Cardiac fibroblast (primary cell): ENCODE measurements around the gene DCN.
"Not testable (repeated sequence)": the region's sequence is repeated elsewhere in the genome, so short reads cannot be mapped to it uniquely, and the experiment has no call there.

Experiments used
- DNase-seq, 2 donors: peaks; one replicate each; pipeline versions ENCODE4 v3.0.0 to v3.0.0-alpha.2; 2010; ENCODE audit warnings: low read depth in 2 of 2
- H3K4me3 ChIP-seq, 2 donors: replicated peaks in 1 of 2; 1 replicate in 1 of 2; 2 replicates in 1 of 2; pipeline ENCODE4 v1.5.1; 2011; ENCODE audit warnings: low read depth in 2 of 2, low read length in 2 of 2, mild to moderate bottlenecking in 2 of 2, moderate library complexity in 1 of 2
- TF ChIP-seq, protein P1 (sequence below): IDR thresholded peaks from one replicate; pipeline ENCODE4 v1.5.1; 2011; ENCODE audit warnings: low read depth, mild to moderate bottlenecking, low read length, inconsistent platforms

DCN gene

DNA sequence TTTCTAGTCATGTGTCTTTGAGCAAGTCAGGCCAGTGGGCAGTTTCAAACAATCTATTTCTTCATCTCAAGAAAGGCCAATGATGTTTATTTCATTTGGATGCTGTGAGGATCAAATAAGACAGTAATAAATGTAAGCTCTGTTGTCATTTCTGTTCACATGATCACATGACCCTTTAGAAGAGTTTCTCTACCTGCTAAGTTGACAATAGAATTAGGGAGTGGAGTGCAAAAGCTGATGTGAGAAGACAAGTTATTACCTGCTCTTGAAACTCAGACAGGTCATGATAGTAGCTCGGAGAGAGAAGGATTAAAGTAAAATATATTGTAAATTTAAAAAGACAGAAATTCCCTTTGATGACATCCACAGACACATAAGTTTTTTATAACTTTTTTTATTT, 37.3 kb upstream of the DCN start:
- DNase-seq: no peak
- TF ChIP-seq, protein P1, sequence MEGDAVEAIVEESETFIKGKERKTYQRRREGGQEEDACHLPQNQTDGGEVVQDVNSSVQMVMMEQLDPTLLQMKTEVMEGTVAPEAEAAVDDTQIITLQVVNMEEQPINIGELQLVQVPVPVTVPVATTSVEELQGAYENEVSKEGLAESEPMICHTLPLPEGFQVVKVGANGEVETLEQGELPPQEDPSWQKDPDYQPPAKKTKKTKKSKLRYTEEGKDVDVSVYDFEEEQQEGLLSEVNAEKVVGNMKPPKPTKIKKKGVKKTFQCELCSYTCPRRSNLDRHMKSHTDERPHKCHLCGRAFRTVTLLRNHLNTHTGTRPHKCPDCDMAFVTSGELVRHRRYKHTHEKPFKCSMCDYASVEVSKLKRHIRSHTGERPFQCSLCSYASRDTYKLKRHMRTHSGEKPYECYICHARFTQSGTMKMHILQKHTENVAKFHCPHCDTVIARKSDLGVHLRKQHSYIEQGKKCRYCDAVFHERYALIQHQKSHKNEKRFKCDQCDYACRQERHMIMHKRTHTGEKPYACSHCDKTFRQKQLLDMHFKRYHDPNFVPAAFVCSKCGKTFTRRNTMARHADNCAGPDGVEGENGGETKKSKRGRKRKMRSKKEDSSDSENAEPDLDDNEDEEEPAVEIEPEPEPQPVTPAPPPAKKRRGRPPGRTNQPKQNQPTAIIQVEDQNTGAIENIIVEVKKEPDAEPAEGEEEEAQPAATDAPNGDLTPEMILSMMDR: no peak
- H3K4me3 ChIP-seq: no peak overlapping the region

DNA sequence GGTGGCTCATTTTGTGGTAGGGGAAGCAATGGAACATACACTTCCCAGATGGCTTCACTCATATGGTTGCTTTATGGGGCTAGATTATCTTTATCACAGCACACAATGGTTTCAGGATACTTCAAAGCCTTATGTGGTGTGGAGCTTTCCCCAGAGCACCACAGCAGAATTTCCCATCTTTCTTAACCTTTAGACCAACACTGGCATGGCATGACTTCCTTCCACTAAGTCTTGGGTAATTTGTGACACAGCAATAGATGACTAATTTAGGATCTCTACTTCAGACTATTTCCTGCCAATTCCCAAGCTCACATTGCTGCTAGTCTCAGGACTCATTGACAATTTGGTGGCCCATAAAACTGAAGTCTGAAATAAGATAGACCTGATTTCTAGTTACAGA, 36.9 kb upstream of the DCN start:
- TF ChIP-seq, protein P1: no peak
- DNase-seq: peak; percentile 50 to 92
- H3K4me3 ChIP-seq: no peak overlapping the region

DNA sequence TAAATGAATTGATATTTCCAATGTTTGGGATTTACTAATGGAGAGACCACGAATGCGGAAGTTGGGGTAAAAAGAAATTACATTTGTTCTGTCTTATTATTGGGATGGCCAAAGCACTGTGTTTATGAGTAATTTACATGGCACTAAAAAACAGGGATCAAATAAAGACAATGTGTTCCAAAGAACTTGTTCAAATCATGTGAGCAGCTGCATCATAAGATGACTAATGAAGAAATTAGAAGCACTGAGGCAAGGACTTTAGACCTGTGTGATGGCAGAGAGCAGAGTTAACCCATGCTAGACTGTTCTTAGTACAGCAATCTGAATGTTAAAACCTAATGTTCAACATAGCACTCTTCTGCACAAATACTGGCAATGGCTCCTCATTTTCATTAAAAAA, 34.3 kb upstream of the DCN start:
- H3K4me3 ChIP-seq: no peak overlapping the region
- TF ChIP-seq, protein P1: no peak
- DNase-seq: peak in 1 of 2 donors; percentile 43

DNA sequence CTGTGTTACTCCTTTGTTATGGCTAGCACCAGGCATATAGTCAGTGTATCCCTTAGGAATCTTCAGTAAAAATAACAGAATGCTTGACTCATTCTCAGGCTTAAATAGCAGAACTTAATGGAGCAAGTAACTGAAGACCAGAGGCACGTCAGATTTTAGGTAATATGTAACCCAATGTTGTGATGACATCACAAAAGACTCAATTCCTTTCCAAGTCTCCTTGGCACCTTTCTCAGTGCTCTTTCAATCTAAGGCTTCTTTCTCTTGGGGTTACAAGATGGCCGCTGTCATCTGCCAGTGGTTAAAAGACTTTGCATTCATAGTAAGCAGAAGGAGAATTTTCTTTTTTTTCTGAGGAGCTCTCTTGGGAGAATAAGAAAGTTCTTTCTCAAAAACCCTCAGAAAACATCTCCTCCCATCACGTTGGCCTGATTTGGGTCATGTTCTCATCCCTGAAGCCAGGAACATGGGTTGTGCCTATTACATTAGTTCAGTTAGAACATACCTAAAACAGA, 33.4 kb upstream of the DCN start:
- peak in 1 of 2 donors; percentile 57 for DNase-seq
- TF ChIP-seq, protein P1: no peak
- H3K4me3 ChIP-seq: no peak overlapping the region

DNA sequence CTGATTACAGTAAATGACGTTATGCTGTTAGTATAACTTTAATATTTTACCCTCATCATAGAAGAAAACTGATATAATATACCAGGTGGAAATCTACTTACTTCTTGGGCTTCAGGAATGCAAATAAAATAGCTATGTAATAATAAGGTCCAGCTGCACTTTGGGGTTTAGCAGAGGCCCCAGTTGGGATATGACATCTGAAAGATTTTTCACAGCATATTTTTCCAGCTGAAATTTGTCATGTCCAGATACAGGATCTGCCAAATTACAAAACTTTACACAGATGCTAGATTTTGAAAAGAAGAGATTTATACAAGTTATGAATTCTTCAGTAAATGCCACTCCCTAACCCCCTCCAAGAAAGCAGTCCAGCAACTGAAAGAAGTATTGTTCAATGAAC, 29.2 kb upstream of the DCN start:
- no peak overlapping the region for H3K4me3 ChIP-seq
- TF ChIP-seq, protein P1: no peak
- DNase-seq: no peak

DNA sequence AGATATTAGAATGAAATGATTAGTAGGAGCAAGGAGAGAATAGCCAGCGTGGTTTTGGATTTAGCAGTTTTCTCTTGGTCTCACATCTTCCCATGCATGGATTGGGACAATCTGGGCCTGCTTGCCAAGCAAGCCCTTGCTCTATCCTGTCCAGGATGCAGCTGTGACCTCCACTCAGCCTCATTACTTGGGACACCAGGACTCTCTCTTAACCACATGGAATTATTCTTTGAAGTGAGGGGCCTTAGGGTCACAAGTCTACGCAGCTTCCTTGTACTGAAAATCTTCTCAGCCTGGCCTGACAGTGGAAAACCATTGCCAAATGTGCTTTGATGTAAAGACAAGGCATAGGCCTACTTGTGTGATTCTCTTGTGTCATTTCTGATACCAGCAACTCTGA, 28.0 kb upstream of the DCN start:
- H3K4me3 ChIP-seq: no peak overlapping the region
- DNase-seq: peak in 1 of 2 donors; percentile 22
- TF ChIP-seq, protein P1: no peak

DNA sequence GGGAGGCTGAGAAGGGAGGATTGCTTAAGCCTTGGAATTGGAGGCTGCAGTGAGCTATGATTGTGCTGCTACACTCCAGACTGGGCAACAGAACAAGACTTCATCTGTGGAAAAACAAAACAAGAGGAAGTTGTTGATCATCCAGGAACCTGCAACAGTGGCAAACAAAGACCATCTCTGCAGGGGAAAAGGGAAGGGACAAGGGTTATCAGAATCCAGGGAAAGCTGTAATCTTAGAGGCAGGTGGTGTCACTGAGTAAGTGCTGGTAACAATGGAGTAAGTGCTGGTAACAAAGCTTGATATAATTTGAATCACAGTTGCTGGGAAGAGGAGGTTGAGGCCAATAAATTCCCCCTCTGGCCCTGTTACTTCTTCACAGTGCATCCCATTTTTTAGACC, 27.5 kb upstream of the DCN start:
- DNase-seq: peak in 1 of 2 donors; percentile 14
- TF ChIP-seq, protein P1: no peak
- H3K4me3 ChIP-seq: no peak overlapping the region

DNA sequence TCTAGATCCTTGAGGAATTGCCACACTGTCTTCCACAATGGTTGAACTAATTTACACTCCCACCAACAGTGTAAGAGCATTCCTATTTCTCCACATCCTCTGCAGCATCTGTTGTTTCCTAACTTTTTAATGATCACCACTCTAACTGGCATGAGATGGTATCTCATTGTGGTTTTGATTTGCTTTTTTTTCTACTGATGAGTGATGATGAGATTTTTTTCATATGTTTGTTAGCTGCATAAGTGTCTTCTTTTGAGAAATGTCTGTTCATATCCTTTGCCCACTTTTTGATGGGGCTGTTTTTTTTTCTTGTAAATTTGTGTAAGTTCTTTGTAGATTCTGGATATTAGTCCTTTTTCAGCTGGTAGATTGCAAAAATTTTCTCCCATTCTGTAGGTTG, 24.7 kb upstream of the DCN start:
- not testable (repeated sequence) for H3K4me3 ChIP-seq, DNase-seq
